ENCODE results near the gene VPS33A. TPM values are rescaled to one million over a fixed set of nuclear protein-coding genes. Genes with fewer than 3 reads are reported as not detected.

Gene VPS33A
- total RNA-seq, 1 donor from 2014 or later: 8.1 TPM

DNA sequence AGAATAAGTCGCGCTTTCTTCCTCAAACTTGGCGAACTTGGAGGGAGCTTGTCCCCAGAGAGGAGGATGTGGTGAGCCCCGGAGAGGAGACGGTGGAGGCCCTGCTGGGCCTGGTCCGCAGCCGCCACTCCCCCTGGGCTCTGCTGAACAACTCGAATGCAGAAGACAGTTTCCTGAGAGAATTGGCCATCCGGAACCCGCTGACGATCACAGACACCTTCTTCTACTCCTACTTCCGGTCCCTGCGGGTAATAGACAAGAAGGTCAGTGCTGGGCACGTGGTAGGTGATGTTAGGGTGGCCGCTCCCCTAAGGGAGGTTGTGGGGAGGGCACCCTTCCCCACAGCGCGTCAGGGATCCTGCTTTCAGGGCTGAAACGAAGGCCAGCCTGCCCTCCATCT, 81.8 kb downstream of the VPS33A start:
- intact Hi-C loops (cut with DNase I): no loop called here
- H3K36me3 ChIP-seq: no peaks in the 10 kb centered on the region
- no peaks in the 10 kb centered on the region for H3K9me3 ChIP-seq
- TF ChIP-seq, protein P1, sequence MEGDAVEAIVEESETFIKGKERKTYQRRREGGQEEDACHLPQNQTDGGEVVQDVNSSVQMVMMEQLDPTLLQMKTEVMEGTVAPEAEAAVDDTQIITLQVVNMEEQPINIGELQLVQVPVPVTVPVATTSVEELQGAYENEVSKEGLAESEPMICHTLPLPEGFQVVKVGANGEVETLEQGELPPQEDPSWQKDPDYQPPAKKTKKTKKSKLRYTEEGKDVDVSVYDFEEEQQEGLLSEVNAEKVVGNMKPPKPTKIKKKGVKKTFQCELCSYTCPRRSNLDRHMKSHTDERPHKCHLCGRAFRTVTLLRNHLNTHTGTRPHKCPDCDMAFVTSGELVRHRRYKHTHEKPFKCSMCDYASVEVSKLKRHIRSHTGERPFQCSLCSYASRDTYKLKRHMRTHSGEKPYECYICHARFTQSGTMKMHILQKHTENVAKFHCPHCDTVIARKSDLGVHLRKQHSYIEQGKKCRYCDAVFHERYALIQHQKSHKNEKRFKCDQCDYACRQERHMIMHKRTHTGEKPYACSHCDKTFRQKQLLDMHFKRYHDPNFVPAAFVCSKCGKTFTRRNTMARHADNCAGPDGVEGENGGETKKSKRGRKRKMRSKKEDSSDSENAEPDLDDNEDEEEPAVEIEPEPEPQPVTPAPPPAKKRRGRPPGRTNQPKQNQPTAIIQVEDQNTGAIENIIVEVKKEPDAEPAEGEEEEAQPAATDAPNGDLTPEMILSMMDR (IDR thresholded peaks at IDR 0.05): no peak
- H3K27me3 ChIP-seq: no peaks in the 10 kb centered on the region
- no peak overlapping the region for H3K4me3 ChIP-seq
- peaks cover 0 to 2% of the 10 kb centered on the region in 2 donors for H3K4me1 ChIP-seq
- no peak overlapping the region for H3K27ac ChIP-seq
- no peak for DNase-seq (ENCODE audit: low spot score in 2 of 2)

DNA sequence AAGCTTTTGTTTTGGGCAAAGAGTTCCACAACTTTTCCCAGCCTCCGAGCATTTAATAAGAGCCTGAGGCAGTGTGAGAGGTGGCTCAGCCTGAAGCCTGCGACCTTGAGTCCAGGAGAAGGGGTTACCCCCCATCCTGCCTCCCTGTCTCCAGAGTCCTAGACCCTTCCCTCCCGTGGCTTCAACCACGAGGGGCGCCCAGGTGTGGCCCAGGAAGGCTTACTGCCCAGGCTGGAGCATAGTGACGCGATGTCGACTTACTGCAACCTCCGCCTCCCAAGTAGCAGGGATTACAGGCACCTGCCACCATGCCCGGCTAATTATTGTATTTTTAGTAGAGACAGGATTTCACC, 82.7 kb downstream of the VPS33A start:
- no peak overlapping the region for H3K27ac ChIP-seq
- peak overlapping the region; percentile 53 to 72 for H3K4me3 ChIP-seq
- H3K36me3 ChIP-seq: no peaks in the 10 kb centered on the region
- intact Hi-C loops (cut with DNase I): no loop called here
- no peaks in the 10 kb centered on the region for H3K27me3 ChIP-seq
- H3K9me3 ChIP-seq: no peaks in the 10 kb centered on the region
- peaks cover 0 to 2% of the 10 kb centered on the region in 2 donors for H3K4me1 ChIP-seq
- no peak for DNase-seq (ENCODE audit: low spot score in 2 of 2)
- TF ChIP-seq, protein P1 (IDR thresholded peaks at IDR 0.05): no peak

DNA sequence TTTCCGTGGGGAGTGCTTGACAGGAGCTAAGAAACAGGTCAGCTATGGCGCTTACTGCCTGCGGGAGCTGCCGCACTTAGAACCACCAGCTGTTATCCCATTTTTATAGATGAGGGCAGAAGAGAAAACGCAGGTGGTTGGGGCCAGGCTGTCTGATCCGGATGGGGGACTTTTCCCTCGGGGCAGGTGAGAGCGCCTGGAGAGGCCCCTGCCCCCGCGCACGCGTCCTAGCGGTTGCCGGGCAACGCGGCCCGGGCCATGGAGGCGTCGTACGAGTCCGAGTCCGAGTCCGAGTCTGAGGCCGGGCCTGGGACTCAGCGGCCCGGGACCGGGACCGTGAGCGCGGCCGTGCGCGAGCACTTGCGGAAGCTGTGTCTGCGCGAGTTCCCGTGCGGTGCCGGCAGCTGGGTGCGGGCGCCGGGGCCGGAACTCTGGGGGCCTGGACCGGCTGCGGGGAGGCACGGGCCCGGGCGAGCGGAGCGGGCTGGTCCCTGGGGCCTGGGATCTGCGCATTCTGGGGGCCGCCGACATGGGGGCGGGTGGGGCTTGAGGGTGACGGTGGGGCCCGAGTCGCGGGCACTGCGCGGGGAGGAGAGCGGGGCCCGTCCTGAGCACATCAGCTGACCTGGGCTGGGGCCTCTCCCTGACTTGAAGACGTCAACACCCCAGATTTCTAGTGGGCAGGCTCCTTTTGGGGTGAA, 83.3 kb downstream of the VPS33A start, which contains the start of gene LRRC43:
Gene LRRC43, plus strand, starts transcription at position 237 of the 701 bp plus-strand sequence. Its CDS starts 22 bp downstream, at position 259.
- peak within 1 kb of the TSS; percentile 53 to 72 for H3K4me3 ChIP-seq
- no peaks in the 10 kb centered on the region for H3K36me3 ChIP-seq
- no peak within 1 kb of the TSS for H3K27ac ChIP-seq
- DNase-seq (ENCODE audit: low spot score in 2 of 2): no peak
- TF ChIP-seq, protein P1 (IDR thresholded peaks at IDR 0.05): no peak
- H3K27me3 ChIP-seq: no peaks in the 10 kb centered on the region
- no peaks in the 10 kb centered on the region for H3K9me3 ChIP-seq
- intact Hi-C loops (cut with DNase I): no loop called here
- peaks cover 0 to 2% of the 10 kb centered on the region in 2 donors for H3K4me1 ChIP-seq

Other genes with a start within 250 kb of the VPS33A start
- gene BCL7A, start 244.6 kb downstream of the VPS33A start, total RNA-seq: 3.2 TPM
- 62.3 TPM for gene MLXIP, start 187.7 kb downstream of the VPS33A start, total RNA-seq
- not detected for gene IL31, start 92.3 kb downstream of the VPS33A start, total RNA-seq
- gene LRRC43, start 83.4 kb downstream of the VPS33A start, total RNA-seq: not detected
- not detected for gene B3GNT4, start 62.8 kb downstream of the VPS33A start, total RNA-seq
- gene DIABLO, start 40.4 kb downstream of the VPS33A start, total RNA-seq: 54.8 TPM
- gene CLIP1, start 156.2 kb upstream of the VPS33A start, total RNA-seq: 44.7 TPM
- gene ZCCHC8, start 234.4 kb upstream of the VPS33A start, total RNA-seq: 6.4 TPM